Ovary (tissue), 9 donors: ENCODE results near the gene GATAD2A. TPM values are rescaled to one million over a fixed set of nuclear protein-coding genes. Genes with fewer than 3 reads are reported as not detected.

Source experiments
- DNase-seq, 5 donors: peaks; one replicate each; pipeline ENCODE4 v3.0.0-alpha.2; 2019 to 2020
- H3K27ac ChIP-seq, 2 donors: fragments of 200-600 bp; one replicate each; pipeline versions ENCODE4 v1.5.1 to v1.8.0; 2019 to 2022
- H3K27me3 ChIP-seq: fragments of 200-600 bp; one replicate; pipeline ENCODE4 v1.8.0; 2022
- H3K36me3 ChIP-seq: fragments of 200-600 bp; sonication (generic); one replicate; pipeline ENCODE4 v1.5.1; 2019
- H3K4me1 ChIP-seq: one replicate; pipeline ENCODE4 v1.8.1; 2013; ENCODE audit warnings: mild to moderate bottlenecking, moderate library complexity; ENCODE audit not compliant: insufficient read depth
- H3K4me3 ChIP-seq: fragments of 200-600 bp; sonication (generic); one replicate; pipeline ENCODE4 v1.5.1; 2017
- H3K9me3 ChIP-seq, 2 donors: fragments of 200-600 bp in 1 of 2; sonication (generic) in 1 of 2; one replicate each; pipeline versions ENCODE4 v1.5.1 to v1.8.1; 2013 to 2019; ENCODE audit warnings: mild to moderate bottlenecking in 1 of 2, moderate library complexity in 1 of 2
- CTCF ChIP-seq, 3 donors: fragments of 450-650 bp in 2 of 3; fragments of 200-600 bp in 1 of 3; IDR thresholded peaks; one replicate each; pipeline versions ENCODE4 v1.5.1 to v1.8.0; 2016 to 2022; ENCODE audit warnings: antibody characterized with exemption in 3 of 3, mild to moderate bottlenecking in 1 of 3
- EP300 ChIP-seq: sonication (generic); formaldehyde crosslinking; IDR thresholded peaks from one replicate; pipeline ENCODE4 v1.6.1; 2017; ENCODE audit warnings: antibody characterized with exemption
- POLR2A ChIP-seq: fragments of 450-650 bp; IDR thresholded peaks from one replicate; pipeline ENCODE4 v1.6.1; 2017; ENCODE audit warnings: antibody characterized with exemption, mild to moderate bottlenecking, moderate library complexity
- WGBS, 3 donors: extraction: QIAGEN DNeasy Blood & Tissue Kit in 1 of 3; methylation state at CpG; one replicate each; pipeline versions ENCODE4 v1.1.5 to v1.1.7; 2013 to 2017; 5-methylcytosine and 5-hydroxymethylcytosine counted together
- intact Hi-C, 4 donors: fragments of 100-400 bp; cut with DNase I; formaldehyde crosslinking; loops; one replicate each; pipeline versions ENCODE4 v1.11.0 to v1.15.1; 2022 to 2023
- polyA plus RNA-seq, 2 donors: library from polyadenylated mRNA; stranded (reverse); fragments of 200-250 nt in 1 of 2; fragments of 350-450 nt in 1 of 2; fragmentation: Illumina TruSeq in 1 of 2; extraction: RNeasy Lipid Tissue Mini Kit (QIAGEN cat#74804) in 1 of 2; gene quantifications; one replicate each; pipeline ENCODE4 v1.2.3, GENCODE V29; 2013 to 2014
- total RNA-seq, 7 donors: library from RNA; depleted of rRNA in 2 of 7; stranded (reverse); fragments of >200 nt in 2 of 7; fragmentation: NEBNext Ultra II Directional in 3 of 7; extraction: Animal tissue kit (Norgen Biotek cat#: 25700) in 3 of 7; gene quantifications; one replicate each; pipeline versions ENCODE4 v1.1.0 to v1.2.4, GENCODE V29; 2016 to 2023
- donor health status: DM: no; HTN: no; CAD: no; lungs with moderate emphysema.
- donor health status: DM: no; HTN: no; CAD: no.
- donor health status: Bipolar disorder and iron deficiency.
- donor health status: DM: yes; HTN: yes; CAD: no.
- donor health status: DM: no; HTN: no; CAD: no.
- donor health status: DM: yes; HTN: yes; CAD: no.

The GATAD2A gene
- total and polyA plus RNA-seq, 9 donors: 10.7 to 83.0 (median 52.2) TPM

GRCh38 chr19:19520989-19521388, 115.5 kb downstream of the GATAD2A start:
- DNase-seq: no peak
- intact Hi-C loops: no loop called here
- TF ChIP-seq EP300: no peak
- TF ChIP-seq POLR2A: no peak
- TF ChIP-seq CTCF (IDR thresholded peaks at IDR 0.05): no peak
- H3K27ac ChIP-seq: no peak overlapping the region
- H3K9me3 ChIP-seq: no peaks in the 10 kb centered on the region
- peaks cover 2% of the 10 kb centered on the region for H3K4me1 ChIP-seq
- WGBS, 3 donors: 70 to 74% (median 71%) methylated on average over 6 of the region's 6 CpGs
- H3K4me3 ChIP-seq: no peak overlapping the region
- no peaks in the 10 kb centered on the region for H3K27me3 ChIP-seq
- H3K36me3 ChIP-seq: no peaks in the 10 kb centered on the region

- no peaks in the 10 kb centered on the region for H3K27me3 ChIP-seq
- 82 to 86% (median 83%) methylated on average over 3 of the region's 3 CpGs for WGBS, 3 donors
- TF ChIP-seq POLR2A: no peak
- no peak for TF ChIP-seq EP300
- no peak for TF ChIP-seq CTCF (IDR thresholded peaks at IDR 0.05)
- no peaks in the 10 kb centered on the region for H3K9me3 ChIP-seq
- intact Hi-C loops: no loop called here
- DNase-seq: no peak
- H3K27ac ChIP-seq: no peak overlapping the region
- H3K36me3 ChIP-seq: no peaks in the 10 kb centered on the region
- no peaks in the 10 kb centered on the region for H3K4me1 ChIP-seq
- H3K4me3 ChIP-seq: no peak overlapping the region
These were observed 117.7 kb downstream of the GATAD2A start for GRCh38 chr19:19523177-19523576.

- 81 to 87% (median 86%) methylated on average over 7 of the region's 7 CpGs for WGBS, 3 donors
- intact Hi-C loops: no loop called here
- Histone ChIP-seq H3K27ac (no peak overlapping the region), H3K4me1 (no peaks in the 10 kb centered on the region), H3K27me3 (no peaks in the 10 kb centered on the region), H3K4me3 (no peak overlapping the region), H3K9me3 (no peaks in the 10 kb centered on the region), H3K36me3 (no peaks in the 10 kb centered on the region)
- TF ChIP-seq POLR2A: no peak
- TF ChIP-seq EP300: no peak
- TF ChIP-seq CTCF (IDR thresholded peaks at IDR 0.05): no peak
- DNase-seq: no peak
These were observed 118.6 kb downstream of the GATAD2A start for GRCh38 chr19:19524053-19524452.

GRCh38 chr19:19525611-19526380, 120.3 kb downstream of the GATAD2A start:
- DNase-seq: no peak
- Histone ChIP-seq H3K9me3 (no peaks in the 10 kb centered on the region), H3K27me3 (no peaks in the 10 kb centered on the region), H3K4me1 (no peaks in the 10 kb centered on the region), H3K36me3 (no peaks in the 10 kb centered on the region), H3K4me3 (no peak overlapping the region), H3K27ac (no peak overlapping the region)
- 81 to 87% (median 81%) methylated on average over 23 of the region's 23 CpGs for WGBS, 3 donors
- intact Hi-C loops: no loop called here
- TF ChIP-seq EP300: no peak
- TF ChIP-seq POLR2A: no peak
- no peak for TF ChIP-seq CTCF (IDR thresholded peaks at IDR 0.05)
